SH-SY5Y (cell line): ENCODE data around the gene NFRKB.

ENCODE experiments used
- GATA2 ChIP-seq: IDR thresholded peaks from 2 replicates; pipeline ENCODE4 v1.6.1; 2011; ENCODE audit warnings: mild to moderate bottlenecking, low read depth, low read length
- GATA3 ChIP-seq: IDR thresholded peaks from 2 replicates; pipeline ENCODE4 v1.6.1; 2011; ENCODE audit warnings: low read depth, mild to moderate bottlenecking, low read length, moderate library complexity

DNA sequence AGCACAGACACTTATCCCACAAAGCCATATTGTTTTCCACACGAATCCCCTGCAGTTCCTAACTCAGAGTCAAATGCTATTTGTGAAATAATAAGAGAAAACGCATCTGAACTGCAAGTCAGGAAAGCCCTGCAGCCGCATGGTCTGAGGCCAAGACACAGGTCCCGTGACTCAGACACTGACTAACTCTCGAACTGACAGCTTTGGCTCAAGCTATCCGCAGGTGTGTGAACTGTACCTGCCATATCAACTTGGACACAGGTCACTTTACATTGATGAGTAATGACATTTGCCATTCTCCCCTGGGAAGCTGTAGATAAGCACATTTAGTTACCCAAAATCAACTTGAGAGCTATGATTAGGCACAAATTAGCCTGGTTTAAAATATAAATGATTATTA lies 34.9 kb upstream of the NFRKB start:
- TF ChIP-seq GATA2 (no peak), GATA3 (no peak)
